Measurements from ENCODE around the gene LCE3D.

GRCh38 chr1:152596986-152597385 is 16.7 kb upstream of the LCE3D start:
- TF ChIP-seq CTCF (conservative IDR thresholded peaks at IDR 0.05; ENCODE audit: low read length) (no peak), EZH2phosphoT487 (IDR thresholded peaks at IDR 0.05; ENCODE audit: borderline replicate concordance) (no peak)
